Ovary (tissue), 9 donors: ENCODE measurements around the gene ZNF213. TPM values are rescaled to one million over a fixed set of nuclear protein-coding genes. Genes with fewer than 3 reads are reported as not detected.

ENCODE experiments used
- DNase-seq, 5 donors: peaks; one replicate each; pipeline ENCODE4 v3.0.0-alpha.2; 2019 to 2020
- H3K27ac ChIP-seq, 2 donors: fragments of 200-600 bp; one replicate each; pipeline versions ENCODE4 v1.5.1 to v1.8.0; 2019 to 2022
- H3K27me3 ChIP-seq: fragments of 200-600 bp; one replicate; pipeline ENCODE4 v1.8.0; 2022
- H3K36me3 ChIP-seq: fragments of 200-600 bp; sonication (generic); one replicate; pipeline ENCODE4 v1.5.1; 2019
- H3K4me1 ChIP-seq: one replicate; pipeline ENCODE4 v1.8.1; 2013; ENCODE audit warnings: mild to moderate bottlenecking, moderate library complexity; ENCODE audit not compliant: insufficient read depth
- H3K4me3 ChIP-seq: fragments of 200-600 bp; sonication (generic); one replicate; pipeline ENCODE4 v1.5.1; 2017
- H3K9me3 ChIP-seq, 2 donors: fragments of 200-600 bp in 1 of 2; sonication (generic) in 1 of 2; one replicate each; pipeline versions ENCODE4 v1.5.1 to v1.8.1; 2013 to 2019; ENCODE audit warnings: mild to moderate bottlenecking in 1 of 2, moderate library complexity in 1 of 2
- EP300 ChIP-seq: sonication (generic); formaldehyde crosslinking; IDR thresholded peaks from one replicate; pipeline ENCODE4 v1.6.1; 2017; ENCODE audit warnings: antibody characterized with exemption
- POLR2A ChIP-seq: fragments of 450-650 bp; IDR thresholded peaks from one replicate; pipeline ENCODE4 v1.6.1; 2017; ENCODE audit warnings: antibody characterized with exemption, mild to moderate bottlenecking, moderate library complexity
- WGBS, 3 donors: extraction: QIAGEN DNeasy Blood & Tissue Kit in 1 of 3; methylation state at CpG; one replicate each; pipeline versions ENCODE4 v1.1.5 to v1.1.7; 2013 to 2017; 5-methylcytosine and 5-hydroxymethylcytosine counted together
- intact Hi-C, 4 donors: fragments of 100-400 bp; cut with DNase I; formaldehyde crosslinking; loops; one replicate each; pipeline versions ENCODE4 v1.11.0 to v1.15.1; 2022 to 2023
- polyA plus RNA-seq, 2 donors: library from polyadenylated mRNA; stranded (reverse); fragments of 200-250 nt in 1 of 2; fragments of 350-450 nt in 1 of 2; fragmentation: Illumina TruSeq in 1 of 2; extraction: RNeasy Lipid Tissue Mini Kit (QIAGEN cat#74804) in 1 of 2; gene quantifications; one replicate each; pipeline ENCODE4 v1.2.3, GENCODE V29; 2013 to 2014
- total RNA-seq, 7 donors: library from RNA; depleted of rRNA in 2 of 7; stranded (reverse); fragments of >200 nt in 2 of 7; fragmentation: NEBNext Ultra II Directional in 3 of 7; extraction: Animal tissue kit (Norgen Biotek cat#: 25700) in 3 of 7; gene quantifications; one replicate each; pipeline versions ENCODE4 v1.1.0 to v1.2.4, GENCODE V29; 2016 to 2023
- TF ChIP-seq, protein P1 (sequence below), 3 donors: fragments of 450-650 bp in 2 of 3; fragments of 200-600 bp in 1 of 3; IDR thresholded peaks; one replicate each; pipeline versions ENCODE4 v1.5.1 to v1.8.0; 2016 to 2022; ENCODE audit warnings: antibody characterized with exemption in 3 of 3, mild to moderate bottlenecking in 1 of 3
- donor health status: DM: no; HTN: no; CAD: no; lungs with moderate emphysema.
- donor health status: DM: no; HTN: no; CAD: no.
- donor health status: Bipolar disorder and iron deficiency.
- donor health status: DM: yes; HTN: yes; CAD: no.
- donor health status: DM: no; HTN: no; CAD: no.
- donor health status: DM: yes; HTN: yes; CAD: no.

ZNF213 gene
- total and polyA plus RNA-seq, 9 donors = 0.95 to 18.9 (median 11.4) TPM

DNA sequence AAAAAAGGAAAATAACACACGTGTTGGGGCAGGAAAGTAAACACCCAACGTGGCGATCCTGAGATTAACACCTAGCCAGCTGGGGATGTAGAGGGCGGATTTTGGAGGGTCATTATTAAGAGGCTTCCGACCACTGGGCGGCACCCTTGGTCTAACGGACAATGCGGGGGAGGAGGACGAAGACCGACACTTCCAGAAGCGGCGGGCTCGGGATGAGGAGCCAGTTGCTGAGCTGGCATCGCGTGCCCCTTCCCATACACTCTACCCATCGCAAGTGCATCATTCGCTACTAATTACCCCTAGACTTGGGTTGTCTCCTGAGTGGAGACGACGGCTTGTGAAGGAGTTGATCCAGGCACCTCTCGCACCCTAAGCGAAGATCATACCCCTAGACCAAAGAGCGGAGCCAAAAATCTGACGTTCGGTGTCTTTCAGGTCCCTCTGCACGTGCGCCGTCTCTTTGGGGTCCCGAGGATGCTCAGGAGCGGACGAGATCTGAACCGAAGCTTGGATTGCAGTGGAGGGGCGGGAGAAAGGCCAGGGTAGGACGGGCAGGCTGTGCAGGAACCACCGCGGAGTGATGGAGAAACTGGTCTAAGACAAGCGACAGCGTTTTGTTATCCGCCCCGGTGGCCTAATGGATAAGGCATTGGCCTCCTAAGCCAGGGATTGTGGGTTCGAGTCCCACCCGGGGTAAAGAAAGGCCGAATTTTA is 17.6 kb downstream of the ZNF213 start:
- Histone ChIP-seq H3K36me3 (no peaks in the 10 kb centered on the region), H3K4me1 (peaks cover 4% of the 10 kb centered on the region), H3K4me3 (peak overlapping the region; percentile 58), H3K27me3 (no peaks in the 10 kb centered on the region), H3K27ac (peak overlapping the region in 1 of 2 donors; percentile 59), H3K9me3 (no peaks in the 10 kb centered on the region)
- intact Hi-C loops = no loop called here
- 1% methylated on average over 42 of the region's 42 CpGs for WGBS, 3 donors
- TF ChIP-seq, protein P1, sequence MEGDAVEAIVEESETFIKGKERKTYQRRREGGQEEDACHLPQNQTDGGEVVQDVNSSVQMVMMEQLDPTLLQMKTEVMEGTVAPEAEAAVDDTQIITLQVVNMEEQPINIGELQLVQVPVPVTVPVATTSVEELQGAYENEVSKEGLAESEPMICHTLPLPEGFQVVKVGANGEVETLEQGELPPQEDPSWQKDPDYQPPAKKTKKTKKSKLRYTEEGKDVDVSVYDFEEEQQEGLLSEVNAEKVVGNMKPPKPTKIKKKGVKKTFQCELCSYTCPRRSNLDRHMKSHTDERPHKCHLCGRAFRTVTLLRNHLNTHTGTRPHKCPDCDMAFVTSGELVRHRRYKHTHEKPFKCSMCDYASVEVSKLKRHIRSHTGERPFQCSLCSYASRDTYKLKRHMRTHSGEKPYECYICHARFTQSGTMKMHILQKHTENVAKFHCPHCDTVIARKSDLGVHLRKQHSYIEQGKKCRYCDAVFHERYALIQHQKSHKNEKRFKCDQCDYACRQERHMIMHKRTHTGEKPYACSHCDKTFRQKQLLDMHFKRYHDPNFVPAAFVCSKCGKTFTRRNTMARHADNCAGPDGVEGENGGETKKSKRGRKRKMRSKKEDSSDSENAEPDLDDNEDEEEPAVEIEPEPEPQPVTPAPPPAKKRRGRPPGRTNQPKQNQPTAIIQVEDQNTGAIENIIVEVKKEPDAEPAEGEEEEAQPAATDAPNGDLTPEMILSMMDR (IDR thresholded peaks at IDR 0.05) = peak in 1 of 3 donors; percentile 12
- no peak for TF ChIP-seq EP300
- peak; percentile 17 for TF ChIP-seq POLR2A
- DNase-seq = peak; percentile 88 to 95 (median 91)

DNA sequence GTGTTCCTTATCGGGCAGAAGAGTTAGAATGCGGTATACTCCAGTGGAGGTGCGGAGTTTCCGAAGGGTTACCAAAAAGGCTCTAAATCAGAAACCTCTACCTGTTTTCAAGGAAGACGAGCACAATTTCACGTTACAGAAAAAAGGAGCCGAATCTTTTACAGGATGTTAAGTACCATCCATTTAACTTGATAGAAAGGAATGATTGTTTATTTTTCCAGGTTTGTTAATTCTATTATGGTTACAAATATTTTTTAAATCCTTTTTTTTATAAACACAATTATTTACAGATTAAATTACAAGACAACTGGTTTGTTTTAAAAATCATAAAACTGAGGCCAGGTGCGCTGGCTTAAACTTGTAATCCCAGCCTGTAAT is 18.2 kb downstream of the ZNF213 start:
- Histone ChIP-seq H3K9me3 (no peaks in the 10 kb centered on the region), H3K27ac (no peak overlapping the region), H3K36me3 (no peaks in the 10 kb centered on the region), H3K4me3 (no peak overlapping the region), H3K27me3 (no peaks in the 10 kb centered on the region), H3K4me1 (peaks cover 7% of the 10 kb centered on the region)
- WGBS, 3 donors = 10 to 11% (median 11%) methylated on average over 8 of the region's 8 CpGs
- no peak for DNase-seq
- intact Hi-C loops = no loop called here
- no peak for TF ChIP-seq EP300
- TF ChIP-seq, protein P1 (IDR thresholded peaks at IDR 0.05) = no peak
- TF ChIP-seq POLR2A = no peak

- no peak for DNase-seq
- no peaks in the 10 kb centered on the region for H3K36me3 ChIP-seq
- no peaks in the 10 kb centered on the region for H3K27me3 ChIP-seq
- intact Hi-C loops = no loop called here
- TF ChIP-seq POLR2A = no peak
- no peak for TF ChIP-seq EP300
- TF ChIP-seq, protein P1 (IDR thresholded peaks at IDR 0.05) = no peak
- no peak overlapping the region for H3K27ac ChIP-seq
- H3K9me3 ChIP-seq = no peaks in the 10 kb centered on the region
- 82 to 86% (median 84%) methylated on average over 2 of the region's 2 CpGs for WGBS, 3 donors
- H3K4me1 ChIP-seq = peaks cover 8% of the 10 kb centered on the region
- H3K4me3 ChIP-seq = no peak overlapping the region
These were observed 20.4 kb downstream of the ZNF213 start for GRCh38 chr16:3155181-3155580.

DNA sequence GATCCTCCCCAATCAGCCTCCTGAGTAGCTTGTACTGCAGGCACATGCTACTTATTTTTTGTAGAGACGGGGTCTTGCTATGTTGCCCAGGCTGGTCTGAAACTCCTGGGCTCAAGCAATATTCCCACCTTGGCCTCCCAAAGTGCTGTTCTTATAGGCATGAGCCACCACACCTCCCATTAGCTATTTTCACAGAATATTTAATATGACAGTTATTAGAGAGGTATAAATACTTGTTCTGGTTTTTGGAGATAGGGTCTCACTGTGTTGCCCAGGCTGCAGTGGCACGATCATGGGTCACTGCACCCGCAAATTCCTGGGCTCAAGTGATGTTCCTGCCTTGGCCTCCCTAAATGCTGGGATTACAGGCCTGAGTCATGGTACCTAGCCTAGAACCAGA is 21.1 kb downstream of the ZNF213 start:
- Histone ChIP-seq H3K27ac (no peak overlapping the region), H3K27me3 (no peaks in the 10 kb centered on the region), H3K4me3 (no peak overlapping the region), H3K4me1 (peaks cover 8% of the 10 kb centered on the region), H3K36me3 (no peaks in the 10 kb centered on the region), H3K9me3 (no peaks in the 10 kb centered on the region)
- intact Hi-C loops = no loop called here
- 91 to 97% (median 92%) methylated on average over 3 of the region's 3 CpGs for WGBS, 3 donors
- TF ChIP-seq, protein P1 (IDR thresholded peaks at IDR 0.05) = no peak
- no peak for TF ChIP-seq EP300
- TF ChIP-seq POLR2A = no peak
- peak in 1 of 5 donors; percentile 10 for DNase-seq
